DMS53 treated with DMSO at 0.1 percent for 48 hours (cell line): ENCODE results near the gene BAD.
"Not testable (repeated sequence)": the region's sequence is repeated elsewhere in the genome, so short reads cannot be mapped to it uniquely, and the experiment has no call there.

ENCODE experiments used
- DNase-seq: peaks from one replicate; lab custom pipeline; 2025; ENCODE audit not compliant: unreplicated experiment; lab: John Stamatoyannopoulos, UW

Gene BAD

GRCh38 chr11:64246871-64247728, 37.4 kb downstream of the BAD start, which contains the start of gene PPP1R14B:
Gene PPP1R14B, minus strand, starts transcription at chr11:64246943. Its CDS starts 270 bp downstream, at chr11:64246673.
- DNase-seq: peak; percentile 89

- DNase-seq: not testable (repeated sequence)
These were observed 37.9 kb downstream of the BAD start for GRCh38 chr11:64246621-64246870.

GRCh38 chr11:64245797-64246620, 38.5 kb downstream of the BAD start:
- DNase-seq: peak; percentile 51

- peak; percentile 39 for DNase-seq
These were observed 39.1 kb downstream of the BAD start for GRCh38 chr11:64245401-64245796.

GRCh38 chr11:64244966-64245365, 39.5 kb downstream of the BAD start:
- no peak for DNase-seq

- no peak for DNase-seq
These were observed 40.4 kb downstream of the BAD start for GRCh38 chr11:64244107-64244506.

GRCh38 chr11:64243236-64243854, 41.1 kb downstream of the BAD start:
- DNase-seq: no peak

GRCh38 chr11:64241491-64242374, 42.7 kb downstream of the BAD start:
- peak; percentile 87 for DNase-seq

GRCh38 chr11:64241241-64241490, 43.3 kb downstream of the BAD start:
- no peak for DNase-seq

GRCh38 chr11:64240435-64241240, 43.8 kb downstream of the BAD start, which contains the start of gene FKBP2:
Gene FKBP2, plus strand, starts transcription at chr11:64241095. Its CDS starts 1,293 bp downstream, at chr11:64242388.
- DNase-seq: peak; percentile 90

- no peak for DNase-seq
These were observed 44.6 kb downstream of the BAD start for GRCh38 chr11:64239662-64240434.

- no peak for DNase-seq
These were observed 45.5 kb downstream of the BAD start for GRCh38 chr11:64238999-64239398.

- DNase-seq: peak; percentile 71
These were observed 46.4 kb downstream of the BAD start for GRCh38 chr11:64238076-64238475.

GRCh38 chr11:64237484-64237951, 46.9 kb downstream of the BAD start:
- peak; percentile 98 for DNase-seq

- no peak for DNase-seq
These were observed 48.9 kb downstream of the BAD start for GRCh38 chr11:64235437-64236161.

GRCh38 chr11:64234647-64235379, 49.7 kb downstream of the BAD start:
- peak; percentile 50 for DNase-seq

- DNase-seq: peak; percentile 27
These were observed 50.4 kb downstream of the BAD start, which contains the start of gene VEGFB for GRCh38 chr11:64233913-64234586. Gene VEGFB, plus strand, starts transcription at chr11:64234584. Its CDS starts 250 bp downstream, at chr11:64234834.
